Renal pelvis (tissue), 12 donors: Measurements from ENCODE around the gene RASSF1. TPM values are rescaled to one million over a fixed set of nuclear protein-coding genes. Genes with fewer than 3 reads are reported as not detected.

Experiments
- DNase-seq: peaks from one replicate; pipeline ENCODE4 v3.0.0-alpha.2; 2013
- long read RNA-seq, 16 experiments: transcript quantifications; one replicate each; lab custom pipeline, GENCODE V29; 2026
- polyA plus RNA-seq, 3 donors: library from polyadenylated mRNA; unstranded; fragments of 120-200 nt; gene quantifications; one replicate each; pipeline ENCODE4 v1.2.1, GENCODE V29; 2013; ENCODE audit not compliant: insufficient read length in 3 of 3

Gene RASSF1
- polyA plus RNA-seq: 10 to 100 TPM; 21.0 to 22.6 (median 21.5) TPM
- long read RNA-seq, donor 1, transcript RASSF1-201 (5 exons, 1,757 nt): major isoform, 10 of 11 reads
- long read RNA-seq, donor 1, partial matches to known transcripts: 0 of 11 reads
- long read RNA-seq, donor 1, other reads (novel, unspliced or antisense): 0 of 11 reads
- long read RNA-seq, donor 2, transcript RASSF1-201 (5 exons, 1,757 nt): major isoform, 13 of 14 reads
- long read RNA-seq, donor 2, partial matches to known transcripts: 0 of 14 reads
- long read RNA-seq, donor 2, other reads (novel, unspliced or antisense): 0 of 14 reads
- long read RNA-seq, donor 3, transcript RASSF1-201 (5 exons, 1,757 nt): major isoform, 6 of 8 reads
- long read RNA-seq, donor 3, partial matches to known transcripts: 0 of 8 reads
- long read RNA-seq, donor 3, other reads (novel, unspliced or antisense): 0 of 8 reads
- long read RNA-seq, donor 4, transcript RASSF1-201 (5 exons, 1,757 nt): major isoform, 9 of 18 reads
- long read RNA-seq, donor 4, partial matches to known transcripts: 8 of 18 reads
- long read RNA-seq, donor 4, other reads (novel, unspliced or antisense): 0 of 18 reads
- long read RNA-seq, donor 5, transcript RASSF1-201 (5 exons, 1,757 nt): major isoform, 5 of 11 reads
- long read RNA-seq, donor 5, partial matches to known transcripts: 6 of 11 reads
- long read RNA-seq, donor 5, other reads (novel, unspliced or antisense): 0 of 11 reads
- long read RNA-seq, donor 6, transcript RASSF1-201 (5 exons, 1,757 nt): major isoform, 13 of 22 reads
- long read RNA-seq, donor 6, partial matches to known transcripts: 8 of 22 reads
- long read RNA-seq, donor 6, other reads (novel, unspliced or antisense): 0 of 22 reads
- long read RNA-seq, donor 7, transcript RASSF1-201 (5 exons, 1,757 nt): major isoform, 11 of 14 reads
- long read RNA-seq, donor 7, partial matches to known transcripts: 0 of 14 reads
- long read RNA-seq, donor 7, other reads (novel, unspliced or antisense): 0 of 14 reads
- long read RNA-seq, donor 8, transcript RASSF1-201 (5 exons, 1,757 nt): major isoform, 6 of 19 reads
- long read RNA-seq, donor 8, partial matches to known transcripts: 7 of 19 reads
- long read RNA-seq, donor 8, other reads (novel, unspliced or antisense): 0 of 19 reads
- long read RNA-seq, donor 9, transcript RASSF1-201 (5 exons, 1,757 nt): major isoform, 5 of 20 reads
- long read RNA-seq, donor 9, partial matches to known transcripts: 14 of 20 reads
- long read RNA-seq, donor 9, other reads (novel, unspliced or antisense): 0 of 20 reads
- long read RNA-seq, donor 10, transcript RASSF1-201 (5 exons, 1,757 nt): major isoform, 10 of 16 reads
- long read RNA-seq, donor 10, partial matches to known transcripts: 5 of 16 reads
- long read RNA-seq, donor 10, other reads (novel, unspliced or antisense): 0 of 16 reads
- long read RNA-seq, donor 11, partial matches to known transcripts: 0 of 5 reads
- long read RNA-seq, donor 11, other reads (novel, unspliced or antisense): 0 of 5 reads
- long read RNA-seq, donor 12, transcript RASSF1-201 (5 exons, 1,757 nt): major isoform, 5 of 14 reads
- long read RNA-seq, donor 12, partial matches to known transcripts: 8 of 14 reads
- long read RNA-seq, donor 12, other reads (novel, unspliced or antisense): 0 of 14 reads
- long read RNA-seq, donor 13, partial matches to known transcripts: 7 of 10 reads
- long read RNA-seq, donor 13, other reads (novel, unspliced or antisense): 0 of 10 reads
- long read RNA-seq, donor 14: 0 reads
- long read RNA-seq, donor 15, transcript RASSF1-201 (5 exons, 1,757 nt): major isoform, 14 of 24 reads
- long read RNA-seq, donor 15, partial matches to known transcripts: 8 of 24 reads
- long read RNA-seq, donor 15, other reads (novel, unspliced or antisense): 0 of 24 reads
- long read RNA-seq, donor 16, transcript RASSF1-201 (5 exons, 1,757 nt): major isoform, 12 of 13 reads
- long read RNA-seq, donor 16, partial matches to known transcripts: 0 of 13 reads
- long read RNA-seq, donor 16, other reads (novel, unspliced or antisense): 0 of 13 reads

GRCh38 chr3:50340448-50341329, at the start of gene RASSF1:
Gene RASSF1 (minus strand): TSS chr3:50340836. CDS start chr3:50340805, 31 bp downstream.
- peak; percentile 42 for DNase-seq

GRCh38 chr3:50389414-50389767, 48.8 kb upstream of the RASSF1 start:
- DNase-seq: no peak

GRCh38 chr3:50388720-50389413, 48.2 kb upstream of the RASSF1 start:
- DNase-seq: no peak

DNA sequence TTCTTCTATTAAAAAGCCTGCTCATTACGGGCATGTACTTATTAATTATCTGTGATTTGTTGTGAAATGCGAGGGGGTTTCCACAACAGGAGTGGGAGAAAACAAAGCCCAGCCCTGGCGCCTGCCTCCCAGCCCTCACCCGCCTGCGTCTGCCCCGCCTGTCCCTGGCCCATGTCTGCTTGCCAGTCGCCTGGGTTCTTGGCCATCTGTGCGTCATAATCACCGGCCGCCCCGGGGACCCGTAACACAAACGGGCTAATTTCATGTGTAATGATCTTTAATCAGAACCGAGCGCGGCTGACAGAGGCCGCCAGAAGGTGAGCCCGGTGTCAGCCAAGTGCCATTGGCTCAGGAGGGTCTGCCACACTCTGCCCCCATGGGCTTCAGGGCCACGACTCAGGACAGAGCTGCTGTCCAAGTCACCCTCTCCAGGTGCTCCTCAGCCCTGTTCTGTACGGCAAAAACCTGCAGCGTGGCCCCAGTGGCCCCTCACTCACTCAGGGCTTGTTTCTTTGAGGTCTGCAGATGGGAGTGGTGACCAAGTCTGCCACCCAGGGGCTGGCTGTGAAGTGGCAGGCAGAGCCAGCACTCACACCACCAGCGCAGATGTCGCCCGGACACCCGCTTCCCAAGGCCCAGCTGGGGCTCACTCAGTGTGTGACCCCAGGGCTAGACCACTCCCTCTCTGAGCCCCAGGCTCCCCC, 47.5 kb upstream of the RASSF1 start:
- DNase-seq: no peak

DNA sequence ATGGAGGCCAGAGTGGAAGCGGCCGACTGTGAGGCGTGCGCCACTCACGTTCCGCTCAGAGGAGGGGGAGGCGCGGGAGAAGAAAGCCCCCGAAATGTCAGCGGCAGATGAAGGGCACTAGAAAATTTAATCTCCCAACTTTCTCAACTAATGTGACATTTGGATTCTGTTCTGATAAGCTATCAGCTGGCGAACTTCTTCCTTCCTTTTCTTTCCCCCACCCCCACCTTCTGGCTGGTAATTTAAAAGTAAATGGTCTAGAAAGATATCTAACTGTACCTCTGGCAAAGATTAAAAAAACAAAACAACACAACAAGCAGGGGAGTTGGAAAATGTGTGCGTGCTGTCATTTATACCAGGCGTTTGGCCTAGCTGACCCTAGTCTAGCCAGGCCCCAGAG, 45.1 kb upstream of the RASSF1 start:
- no peak for DNase-seq

GRCh38 chr3:50383750-50384149, 43.1 kb upstream of the RASSF1 start:
- no peak for DNase-seq

DNA sequence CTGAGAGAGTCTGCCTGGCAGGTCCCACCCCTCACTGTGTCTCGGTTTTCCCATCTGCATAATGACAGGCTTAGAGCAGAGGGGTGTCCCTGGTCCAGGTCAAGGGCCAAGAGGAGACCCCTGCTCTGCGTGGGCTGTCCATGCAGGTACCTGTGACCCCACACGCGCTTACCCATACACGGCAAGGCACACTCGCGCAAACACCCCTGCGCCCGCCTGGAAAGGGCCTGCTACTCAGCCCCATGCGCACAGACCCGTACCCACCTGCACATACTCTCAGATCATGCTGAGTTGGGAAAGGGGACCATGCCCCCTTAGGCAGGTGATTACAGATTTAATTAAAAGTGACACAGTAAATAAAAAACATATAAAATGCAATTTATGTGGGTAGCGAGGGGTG, 42.1 kb upstream of the RASSF1 start:
- DNase-seq: no peak

GRCh38 chr3:50381383-50381782, 40.7 kb upstream of the RASSF1 start:
- peak; percentile 69 for DNase-seq

DNA sequence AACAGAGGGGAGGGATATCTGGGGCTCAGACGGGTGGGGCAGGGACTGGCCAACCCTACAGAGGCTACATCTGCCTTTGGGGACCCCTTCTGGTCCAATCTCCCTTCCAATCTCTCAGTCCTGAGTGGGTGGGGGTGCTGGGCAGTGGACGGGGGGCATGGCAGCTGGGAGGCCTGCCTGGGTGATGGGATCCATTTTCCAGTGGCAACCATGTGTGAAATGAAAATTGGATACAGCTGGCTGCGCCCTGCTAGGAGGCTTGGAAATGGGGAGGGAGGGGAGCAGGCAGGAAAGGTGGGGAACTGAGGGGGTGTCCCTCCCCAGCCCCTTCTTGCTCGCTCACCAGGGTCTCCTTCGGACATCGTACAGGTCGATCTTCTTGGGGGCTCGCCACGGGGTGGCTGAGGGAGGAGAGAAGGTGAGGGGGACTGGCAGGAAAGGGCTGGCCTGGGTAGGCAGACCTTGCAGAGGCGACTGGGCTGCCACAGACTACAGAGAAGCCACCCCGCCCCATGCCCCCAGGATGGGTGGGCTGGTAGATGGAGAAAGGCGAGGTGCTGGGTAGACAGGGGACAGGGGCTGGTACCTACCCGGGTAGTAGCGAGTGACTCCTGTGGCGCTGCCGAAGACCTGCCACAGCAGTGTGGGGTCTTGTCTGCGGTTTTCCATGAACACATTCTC, 39.9 kb upstream of the RASSF1 start:
- DNase-seq: no peak

GRCh38 chr3:50378757-50379156, 38.1 kb upstream of the RASSF1 start:
- no peak for DNase-seq

- no peak for DNase-seq
These were observed 37.4 kb upstream of the RASSF1 start for GRCh38 chr3:50378024-50378423.

DNA sequence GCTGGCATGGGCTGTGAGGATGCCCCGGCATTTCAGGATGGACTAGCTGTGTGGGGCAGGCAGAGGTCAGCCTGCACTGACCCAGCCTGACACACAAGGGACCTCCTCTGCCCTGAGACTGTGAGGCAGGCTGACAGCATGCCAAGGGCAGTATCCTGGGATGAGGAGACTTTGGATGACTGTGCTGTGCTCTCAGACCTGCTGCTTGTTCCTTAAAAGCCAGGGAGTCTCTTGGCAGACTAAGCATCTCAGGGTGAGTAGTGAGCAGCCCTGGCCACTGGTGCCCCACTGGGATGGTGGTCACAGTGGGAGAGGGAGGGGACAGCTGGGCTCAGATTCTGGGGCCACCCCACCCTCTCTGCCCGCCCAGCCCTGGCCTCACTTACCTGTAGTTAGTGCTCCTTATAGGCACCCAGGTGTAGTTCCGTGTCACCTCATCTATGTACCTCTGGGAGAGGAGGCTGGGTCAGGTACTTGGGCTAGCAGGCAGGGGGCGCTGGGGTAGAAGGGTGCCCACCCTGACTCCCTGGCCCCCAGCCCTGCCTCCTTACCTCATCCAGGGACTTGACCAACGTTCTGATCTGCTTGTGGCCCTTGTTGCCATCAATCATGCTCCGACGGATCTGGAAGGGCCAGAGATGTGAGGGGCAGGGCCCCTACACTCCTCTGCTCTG, 34.8 kb upstream of the RASSF1 start:
- DNase-seq: no peak

DNA sequence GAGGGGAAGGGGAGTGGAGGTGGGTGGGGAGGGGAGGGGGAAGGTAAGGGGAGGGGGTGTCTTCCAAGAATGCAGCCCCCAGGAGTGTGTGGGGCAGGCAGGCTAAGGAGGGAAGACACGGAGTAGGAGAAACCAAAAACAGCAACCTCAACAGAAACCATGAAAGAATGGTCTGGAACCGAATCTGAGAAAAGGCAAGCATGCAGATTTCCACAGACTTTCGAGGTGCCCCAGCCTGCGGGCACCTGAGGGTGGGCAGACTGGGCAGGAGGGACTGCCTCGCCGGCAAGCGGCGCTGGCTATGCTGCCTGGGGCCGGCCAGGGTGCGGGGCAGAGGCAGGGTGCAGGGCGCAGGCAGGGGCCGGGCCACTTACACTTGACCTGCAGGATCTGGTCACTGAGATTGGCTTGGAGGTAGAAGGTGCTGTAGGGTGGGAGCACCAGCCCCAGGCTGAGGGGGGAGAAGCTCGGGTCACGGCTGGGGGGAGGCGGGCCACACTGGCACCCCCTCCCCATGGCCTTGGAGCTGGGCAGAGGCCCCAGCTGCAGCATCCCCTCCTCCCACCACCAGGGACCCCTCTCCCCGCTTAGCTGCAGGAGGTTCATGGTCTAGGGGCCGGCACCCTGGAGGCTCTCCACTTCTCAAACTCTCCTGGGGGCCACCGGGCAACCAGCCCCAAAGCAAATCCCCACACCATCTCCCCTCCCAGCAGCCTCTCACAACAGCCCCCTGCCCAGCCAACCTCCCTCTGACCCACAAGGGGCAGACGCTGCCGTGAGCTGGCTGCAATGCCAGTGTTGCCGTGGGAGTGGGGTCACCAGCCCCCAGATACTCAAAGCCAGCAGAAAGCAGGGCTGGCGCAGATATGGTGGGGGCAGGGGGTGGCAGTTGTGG, 34.0 kb upstream of the RASSF1 start:
- no peak for DNase-seq

GRCh38 chr3:50373146-50374051, 32.8 kb upstream of the RASSF1 start:
- DNase-seq: no peak

GRCh38 chr3:50372349-50372748, 31.7 kb upstream of the RASSF1 start:
- DNase-seq: no peak
